ENCODE results near the gene ARL8A.

ARL8A gene

DNA sequence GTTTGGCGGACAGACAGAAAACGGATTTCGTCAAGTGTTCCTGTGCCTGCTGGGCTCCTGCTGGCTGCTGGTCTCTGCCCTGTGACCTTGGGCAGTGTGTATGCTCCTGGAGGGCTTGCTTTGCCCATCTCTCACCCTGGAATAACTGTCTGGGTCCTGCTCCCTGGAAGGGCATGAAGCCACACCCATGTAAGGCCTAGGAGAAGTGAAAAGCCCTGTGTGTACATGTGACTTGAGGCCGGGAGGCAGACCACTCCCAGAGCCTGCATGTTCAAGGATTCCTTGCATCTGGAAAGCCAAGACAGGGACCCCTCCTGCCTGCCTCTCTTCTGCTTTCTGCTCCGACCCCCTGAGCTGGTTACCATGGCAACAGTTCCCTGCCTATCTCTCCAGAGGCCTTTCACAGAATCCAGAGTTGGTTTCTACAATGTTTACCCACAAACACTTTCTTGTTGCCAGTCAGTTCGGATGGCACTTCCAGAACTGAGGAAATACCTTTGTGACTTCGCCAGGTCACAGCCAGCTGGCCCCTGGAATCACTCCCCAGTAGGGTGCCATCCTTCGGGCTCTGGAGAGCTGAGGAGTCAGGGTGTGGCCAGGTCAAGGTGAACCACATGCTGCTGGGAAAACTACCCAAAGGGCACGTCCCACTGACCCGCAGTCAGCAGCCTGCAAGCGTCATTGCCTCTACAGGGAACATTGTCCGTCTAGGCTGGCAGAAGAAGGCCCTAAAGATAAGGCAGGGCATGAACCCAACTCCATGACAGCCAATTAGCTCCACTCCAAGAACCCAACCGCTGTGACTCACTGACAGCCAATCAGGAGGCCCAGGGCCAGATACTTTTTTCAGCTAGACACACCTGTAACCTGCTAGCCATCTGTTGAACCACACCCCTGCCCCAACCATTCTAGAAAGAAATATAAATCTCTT lies 36.5 kb downstream of the ARL8A start:
- no peak for DNase-seq

DNA sequence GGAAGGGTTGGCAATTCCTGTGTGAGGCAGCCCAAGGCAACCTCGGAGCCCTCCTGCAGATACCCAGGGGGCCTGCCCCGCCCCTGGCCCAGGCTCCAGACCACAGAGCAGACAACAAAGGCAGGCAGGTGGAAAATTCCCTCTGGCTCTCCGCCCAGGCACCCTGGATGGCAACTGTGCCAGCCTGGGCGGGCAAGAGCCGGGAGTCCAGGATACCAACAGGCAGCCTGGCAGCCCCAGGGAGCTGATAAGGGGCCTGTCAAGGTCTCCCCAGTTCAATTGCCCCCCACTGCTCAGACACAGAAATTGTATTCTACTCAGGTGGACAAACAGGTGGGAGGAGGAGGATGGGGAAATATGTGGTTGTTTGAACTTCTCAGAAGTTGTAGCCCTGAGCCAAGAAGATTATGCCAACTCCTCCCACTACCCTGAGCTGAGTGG lies 37.2 kb downstream of the ARL8A start:
- DNase-seq = no peak

DNA sequence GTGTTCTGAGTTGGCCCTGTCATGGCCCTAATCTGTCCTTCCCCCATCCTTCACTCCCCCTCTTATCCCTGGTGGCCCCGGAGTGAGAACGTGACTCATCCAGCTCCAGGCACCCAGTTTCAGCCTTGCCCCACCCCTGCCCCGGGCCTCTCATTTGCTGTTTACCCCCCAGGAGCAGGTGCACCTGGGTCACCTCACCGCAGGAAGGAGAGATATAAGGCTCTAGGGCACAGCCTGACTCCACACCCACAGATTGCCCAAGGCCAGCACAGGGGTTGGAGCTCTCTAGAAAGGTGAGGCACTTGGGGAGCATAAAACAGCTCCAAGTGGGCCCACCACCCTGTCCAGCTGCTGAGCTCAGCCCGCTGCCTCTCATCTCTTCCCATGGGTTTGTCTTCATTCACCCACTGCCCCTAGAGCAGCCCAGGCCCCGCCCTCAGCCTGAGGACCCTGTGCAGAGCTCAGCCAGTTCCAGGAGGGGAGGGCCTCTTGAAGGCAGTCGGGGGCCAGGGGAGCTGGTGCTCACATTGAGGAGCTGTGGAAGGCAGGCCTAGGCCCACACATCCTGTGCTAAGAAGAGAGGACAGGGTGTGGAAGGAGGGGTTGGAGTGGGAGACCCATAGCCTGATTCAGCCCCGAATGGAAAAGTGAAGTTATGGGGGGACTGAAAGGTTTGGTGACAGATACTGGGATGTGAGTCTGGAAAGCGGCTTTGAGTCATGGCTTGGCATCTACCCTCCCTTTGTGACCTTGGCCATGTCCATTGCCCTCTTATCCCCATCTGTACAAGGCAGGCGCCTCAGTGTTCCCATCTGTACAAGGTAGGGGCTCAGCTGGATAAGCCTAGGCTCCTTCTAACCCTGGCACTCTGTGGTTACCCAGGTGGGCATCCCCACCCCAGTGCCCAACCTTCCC lies 37.9 kb downstream of the ARL8A start:
- peak; percentile 33 for DNase-seq

GRCh38 chr1:202105571-202106339 lies 38.8 kb downstream of the ARL8A start:
- peak; percentile 72 for DNase-seq

DNA sequence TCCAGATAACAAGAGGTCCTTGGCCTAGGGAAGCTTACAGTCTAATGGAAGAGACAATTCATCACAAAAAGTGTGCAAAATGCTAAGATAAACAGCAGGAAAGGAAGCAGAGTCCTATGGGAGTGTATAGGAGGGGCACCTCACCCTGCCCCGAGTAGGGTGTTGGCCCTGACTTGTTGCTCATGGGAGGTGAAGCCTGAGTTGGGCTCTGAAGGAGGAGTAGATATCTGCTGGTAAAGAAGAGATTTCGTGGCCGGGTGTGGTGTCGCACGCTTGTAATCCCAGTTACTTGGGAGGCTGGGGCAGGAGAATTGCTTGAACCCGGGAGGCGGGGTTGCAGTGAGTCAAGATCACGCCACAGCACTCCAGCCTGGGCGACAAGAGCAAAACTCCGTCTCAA lies 40.5 kb downstream of the ARL8A start:
- no peak for DNase-seq

DNA sequence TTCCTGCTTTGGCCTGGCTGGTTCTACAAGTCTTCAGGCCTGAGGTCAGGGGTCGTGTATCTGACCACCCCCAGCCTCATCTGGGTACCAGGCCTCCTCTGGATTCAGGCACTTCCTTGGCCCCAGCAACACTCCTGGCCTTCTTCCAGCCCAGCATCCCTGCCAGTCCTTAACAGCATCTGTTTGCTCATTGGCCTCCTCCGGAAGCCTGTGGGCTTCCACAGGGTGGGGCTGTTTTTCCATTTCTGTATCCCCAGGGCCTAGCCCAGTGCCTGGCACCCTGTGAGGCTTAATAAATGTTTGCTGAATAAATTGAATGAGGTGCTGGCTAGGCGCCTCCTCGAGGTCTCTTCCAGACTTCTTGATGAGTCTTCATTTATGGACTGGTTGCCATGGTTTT lies 43.4 kb downstream of the ARL8A start:
- DNase-seq = no peak

DNA sequence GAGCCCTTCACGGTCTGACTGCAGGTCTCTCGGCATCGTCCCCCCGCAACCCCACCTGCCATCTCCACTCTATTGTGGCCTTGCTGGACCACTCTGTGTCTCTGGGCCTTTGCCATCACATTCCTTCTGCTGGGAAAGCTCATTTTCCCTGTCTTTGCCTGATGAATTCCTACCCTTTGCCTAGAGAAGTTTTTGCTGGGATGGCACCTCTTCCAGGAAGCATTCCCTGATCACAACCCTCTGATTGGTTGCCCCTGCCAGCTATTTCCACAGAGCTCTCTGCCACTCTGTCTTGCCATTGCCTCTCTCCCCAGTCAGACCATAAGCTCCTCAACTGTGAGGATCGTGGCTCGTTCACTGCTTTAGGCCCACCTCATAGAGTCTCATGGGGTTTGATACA lies 50.7 kb downstream of the ARL8A start:
- no peak for DNase-seq

DNA sequence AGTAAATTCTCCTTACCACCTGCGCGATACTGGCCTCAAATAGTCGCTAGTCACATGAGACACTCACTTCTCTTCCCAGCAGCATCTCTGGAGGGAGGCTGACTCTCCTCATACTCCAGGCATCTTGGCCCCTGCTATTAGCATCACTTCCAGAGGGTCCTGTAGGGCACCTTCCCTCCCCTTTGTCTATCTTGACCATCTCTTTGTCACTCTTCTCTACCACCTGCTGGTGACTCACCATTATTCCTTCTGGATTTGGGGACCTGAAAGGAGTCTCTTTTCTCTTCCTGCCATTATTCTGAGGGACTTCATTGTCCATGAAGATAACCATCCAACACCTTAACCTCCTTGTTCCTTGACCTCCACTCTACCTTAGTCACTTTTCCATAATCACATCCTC lies 53.5 kb downstream of the ARL8A start:
- DNase-seq = no peak

GRCh38 chr1:202088206-202088605 lies 56.3 kb downstream of the ARL8A start:
- no peak for DNase-seq

- no peak for DNase-seq
Observed at GRCh38 chr1:202086579-202087350, 57.8 kb downstream of the ARL8A start.

DNA sequence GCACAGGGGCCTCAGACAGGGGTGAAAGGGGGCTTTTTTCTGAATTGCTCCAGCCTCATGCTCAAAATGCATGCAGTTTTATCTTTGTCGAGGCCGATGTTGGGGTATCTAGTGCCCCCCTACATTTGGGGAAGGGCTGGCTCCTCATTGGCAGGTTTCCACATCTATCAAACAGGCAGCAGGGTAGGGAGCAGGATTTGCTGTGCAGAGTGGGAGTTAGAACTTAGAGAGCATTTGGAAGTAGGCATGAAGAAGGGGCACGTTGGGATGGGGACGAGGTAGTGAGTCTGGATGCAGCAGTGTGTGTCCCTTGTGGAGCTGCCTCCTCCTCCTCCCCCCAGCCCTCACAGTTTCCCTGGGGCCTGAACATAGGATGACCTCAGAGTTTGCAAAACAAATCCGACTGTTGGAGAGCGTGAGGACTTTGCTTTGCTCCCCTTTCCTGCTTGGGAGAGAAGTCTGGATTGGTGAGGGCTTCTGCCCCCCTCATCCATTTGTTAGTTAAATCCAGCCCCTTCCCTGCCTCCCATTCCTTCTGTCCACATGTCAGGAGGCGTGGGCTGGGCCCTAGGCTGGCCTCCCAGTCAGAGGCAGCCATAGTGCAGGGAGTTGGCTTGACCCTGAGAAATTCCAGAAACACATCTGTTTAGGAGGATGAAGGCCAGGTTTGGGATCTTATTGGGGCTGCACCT lies 58.7 kb downstream of the ARL8A start:
- peak; percentile 28 for DNase-seq

DNA sequence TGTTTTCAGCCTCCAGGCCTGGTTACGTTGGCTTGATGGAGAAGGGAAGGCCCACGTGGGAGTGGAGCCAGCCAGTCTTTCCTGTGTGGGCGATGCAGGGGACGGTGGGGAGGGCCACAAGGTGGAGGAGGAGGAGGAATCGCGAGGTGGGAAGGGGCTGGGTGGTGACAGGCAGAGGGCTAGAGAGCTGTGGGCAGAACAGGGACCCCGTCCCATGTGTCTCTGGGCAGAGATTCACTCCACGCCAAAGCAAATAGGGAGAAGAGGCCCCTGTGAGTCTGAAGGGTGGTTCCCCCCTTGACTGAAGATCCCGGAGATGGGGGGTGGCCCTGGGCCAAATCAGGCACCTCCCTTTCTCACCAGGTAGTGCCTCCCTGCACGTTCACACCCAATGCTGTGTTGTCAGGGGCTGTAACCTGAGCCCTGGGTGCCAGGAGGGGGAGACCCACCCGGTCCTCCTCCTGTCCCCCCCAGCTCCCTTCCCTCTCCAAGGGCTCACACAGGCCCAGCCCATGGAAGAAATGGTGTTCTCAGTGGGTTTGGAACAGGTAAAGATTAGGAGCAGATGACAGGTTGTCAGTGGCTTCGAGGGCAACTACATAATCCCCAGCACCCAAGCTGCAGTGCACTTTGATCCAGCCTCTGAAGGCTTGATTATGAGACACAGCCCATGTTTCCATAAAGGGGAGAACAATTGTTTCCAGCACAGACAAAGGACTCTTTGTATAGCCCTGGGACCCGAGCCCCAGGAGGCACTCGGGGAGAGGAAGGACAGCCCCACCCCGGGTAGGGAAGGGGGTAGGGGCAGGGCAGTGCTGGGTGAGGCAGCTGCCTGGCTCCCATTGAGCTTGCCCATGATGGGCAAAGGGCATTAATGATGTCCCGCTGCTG lies 59.5 kb downstream of the ARL8A start:
- DNase-seq = no peak
